Ovary (tissue), 9 donors: ENCODE data around the gene C15orf39. TPM values are rescaled to one million over a fixed set of nuclear protein-coding genes. Genes with fewer than 3 reads are reported as not detected.

Source experiments
- DNase-seq, 5 donors: peaks; one replicate each; pipeline ENCODE4 v3.0.0-alpha.2; 2019 to 2020
- H3K27ac ChIP-seq, 2 donors: fragments of 200-600 bp; one replicate each; pipeline versions ENCODE4 v1.5.1 to v1.8.0; 2019 to 2022
- H3K27me3 ChIP-seq: fragments of 200-600 bp; one replicate; pipeline ENCODE4 v1.8.0; 2022
- H3K36me3 ChIP-seq: fragments of 200-600 bp; sonication (generic); one replicate; pipeline ENCODE4 v1.5.1; 2019
- H3K4me1 ChIP-seq: one replicate; pipeline ENCODE4 v1.8.1; 2013; ENCODE audit warnings: mild to moderate bottlenecking, moderate library complexity; ENCODE audit not compliant: insufficient read depth
- H3K4me3 ChIP-seq: fragments of 200-600 bp; sonication (generic); one replicate; pipeline ENCODE4 v1.5.1; 2017
- H3K9me3 ChIP-seq, 2 donors: fragments of 200-600 bp in 1 of 2; sonication (generic) in 1 of 2; one replicate each; pipeline versions ENCODE4 v1.5.1 to v1.8.1; 2013 to 2019; ENCODE audit warnings: mild to moderate bottlenecking in 1 of 2, moderate library complexity in 1 of 2
- EP300 ChIP-seq: sonication (generic); formaldehyde crosslinking; IDR thresholded peaks from one replicate; pipeline ENCODE4 v1.6.1; 2017; ENCODE audit warnings: antibody characterized with exemption
- POLR2A ChIP-seq: fragments of 450-650 bp; IDR thresholded peaks from one replicate; pipeline ENCODE4 v1.6.1; 2017; ENCODE audit warnings: antibody characterized with exemption, mild to moderate bottlenecking, moderate library complexity
- WGBS, 3 donors: extraction: QIAGEN DNeasy Blood & Tissue Kit in 1 of 3; methylation state at CpG; one replicate each; pipeline versions ENCODE4 v1.1.5 to v1.1.7; 2013 to 2017; 5-methylcytosine and 5-hydroxymethylcytosine counted together
- intact Hi-C, 4 donors: fragments of 100-400 bp; cut with DNase I; formaldehyde crosslinking; loops; one replicate each; pipeline versions ENCODE4 v1.11.0 to v1.15.1; 2022 to 2023
- polyA plus RNA-seq, 2 donors: library from polyadenylated mRNA; stranded (reverse); fragments of 200-250 nt in 1 of 2; fragments of 350-450 nt in 1 of 2; fragmentation: Illumina TruSeq in 1 of 2; extraction: RNeasy Lipid Tissue Mini Kit (QIAGEN cat#74804) in 1 of 2; gene quantifications; one replicate each; pipeline ENCODE4 v1.2.3, GENCODE V29; 2013 to 2014
- total RNA-seq, 7 donors: library from RNA; depleted of rRNA in 2 of 7; stranded (reverse); fragments of >200 nt in 2 of 7; fragmentation: NEBNext Ultra II Directional in 3 of 7; extraction: Animal tissue kit (Norgen Biotek cat#: 25700) in 3 of 7; gene quantifications; one replicate each; pipeline versions ENCODE4 v1.1.0 to v1.2.4, GENCODE V29; 2016 to 2023
- TF ChIP-seq, protein P1 (sequence below), 3 donors: fragments of 450-650 bp in 2 of 3; fragments of 200-600 bp in 1 of 3; IDR thresholded peaks; one replicate each; pipeline versions ENCODE4 v1.5.1 to v1.8.0; 2016 to 2022; ENCODE audit warnings: antibody characterized with exemption in 3 of 3, mild to moderate bottlenecking in 1 of 3
- donor health status: DM: no; HTN: no; CAD: no; lungs with moderate emphysema.
- donor health status: DM: no; HTN: no; CAD: no.
- donor health status: Bipolar disorder and iron deficiency.
- donor health status: DM: yes; HTN: yes; CAD: no.
- donor health status: DM: no; HTN: no; CAD: no.
- donor health status: DM: yes; HTN: yes; CAD: no.

The C15orf39 gene
- total and polyA plus RNA-seq, 9 donors = 4.8 to 66.1 (median 39.2) TPM

GRCh38 chr15:75212200-75212858 is 10.6 kb downstream of the C15orf39 start:
- intact Hi-C loops = no loop called here
- H3K27ac ChIP-seq = no peak overlapping the region
- H3K4me3 ChIP-seq = no peak overlapping the region
- H3K4me1 ChIP-seq = peaks cover 2% of the 10 kb centered on the region
- H3K9me3 ChIP-seq = no peaks in the 10 kb centered on the region
- H3K27me3 ChIP-seq = no peaks in the 10 kb centered on the region
- TF ChIP-seq POLR2A = no peak
- H3K36me3 ChIP-seq = no peaks in the 10 kb centered on the region
- no peak for DNase-seq
- 74 to 87% (median 77%) methylated on average over 7 of the region's 7 CpGs for WGBS, 3 donors

DNA sequence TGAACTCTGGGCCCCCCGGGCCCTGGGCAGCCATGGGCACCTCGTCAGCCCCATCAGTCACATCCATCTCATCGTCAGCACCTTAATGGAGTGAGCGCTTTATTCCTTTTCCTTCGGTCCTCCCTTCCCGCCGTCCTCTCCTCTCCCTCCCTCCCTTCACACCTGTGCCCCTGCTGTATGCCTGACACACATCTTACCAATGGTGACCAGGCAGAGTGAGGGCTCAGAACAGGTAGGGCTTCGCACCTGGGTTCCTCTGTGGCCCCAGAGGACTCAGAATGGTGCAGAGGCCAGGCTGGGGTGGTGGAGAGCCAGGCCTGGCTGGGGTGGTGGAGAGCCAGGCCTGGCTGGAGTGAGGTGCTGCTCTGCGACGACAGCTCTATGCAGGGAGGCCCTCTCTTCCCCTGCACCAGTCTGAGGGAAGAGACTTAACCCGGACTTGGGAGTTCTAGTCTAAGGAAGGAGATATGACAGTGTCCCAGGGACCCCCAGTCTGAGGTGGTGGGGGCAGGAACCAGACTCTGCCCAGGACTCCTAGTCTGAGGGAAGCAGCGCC is 11.6 kb downstream of the C15orf39 start:
- intact Hi-C loops = no loop called here
- H3K36me3 ChIP-seq = no peaks in the 10 kb centered on the region

GRCh38 chr15:75213768-75214221 is 12.1 kb downstream of the C15orf39 start:
- Histone ChIP-seq H3K27ac (no peak overlapping the region), H3K36me3 (no peaks in the 10 kb centered on the region)
- TF ChIP-seq POLR2A (no peak), EP300 (no peak)
- TF ChIP-seq, protein P1, sequence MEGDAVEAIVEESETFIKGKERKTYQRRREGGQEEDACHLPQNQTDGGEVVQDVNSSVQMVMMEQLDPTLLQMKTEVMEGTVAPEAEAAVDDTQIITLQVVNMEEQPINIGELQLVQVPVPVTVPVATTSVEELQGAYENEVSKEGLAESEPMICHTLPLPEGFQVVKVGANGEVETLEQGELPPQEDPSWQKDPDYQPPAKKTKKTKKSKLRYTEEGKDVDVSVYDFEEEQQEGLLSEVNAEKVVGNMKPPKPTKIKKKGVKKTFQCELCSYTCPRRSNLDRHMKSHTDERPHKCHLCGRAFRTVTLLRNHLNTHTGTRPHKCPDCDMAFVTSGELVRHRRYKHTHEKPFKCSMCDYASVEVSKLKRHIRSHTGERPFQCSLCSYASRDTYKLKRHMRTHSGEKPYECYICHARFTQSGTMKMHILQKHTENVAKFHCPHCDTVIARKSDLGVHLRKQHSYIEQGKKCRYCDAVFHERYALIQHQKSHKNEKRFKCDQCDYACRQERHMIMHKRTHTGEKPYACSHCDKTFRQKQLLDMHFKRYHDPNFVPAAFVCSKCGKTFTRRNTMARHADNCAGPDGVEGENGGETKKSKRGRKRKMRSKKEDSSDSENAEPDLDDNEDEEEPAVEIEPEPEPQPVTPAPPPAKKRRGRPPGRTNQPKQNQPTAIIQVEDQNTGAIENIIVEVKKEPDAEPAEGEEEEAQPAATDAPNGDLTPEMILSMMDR (IDR thresholded peaks at IDR 0.05) = no peak

More for the DNA sequence above, 11.6 kb downstream of the C15orf39 start:
- Histone ChIP-seq H3K27me3 (no peaks in the 10 kb centered on the region), H3K4me1 (peaks cover 2% of the 10 kb centered on the region), H3K4me3 (no peak overlapping the region), H3K27ac (no peak overlapping the region), H3K9me3 (no peaks in the 10 kb centered on the region)
- 76 to 79% (median 79%) methylated on average over 12 of the region's 12 CpGs for WGBS, 3 donors
- no peak for TF ChIP-seq EP300
- no peak for TF ChIP-seq POLR2A
- TF ChIP-seq, protein P1 (IDR thresholded peaks at IDR 0.05) = no peak
- DNase-seq = no peak

DNA sequence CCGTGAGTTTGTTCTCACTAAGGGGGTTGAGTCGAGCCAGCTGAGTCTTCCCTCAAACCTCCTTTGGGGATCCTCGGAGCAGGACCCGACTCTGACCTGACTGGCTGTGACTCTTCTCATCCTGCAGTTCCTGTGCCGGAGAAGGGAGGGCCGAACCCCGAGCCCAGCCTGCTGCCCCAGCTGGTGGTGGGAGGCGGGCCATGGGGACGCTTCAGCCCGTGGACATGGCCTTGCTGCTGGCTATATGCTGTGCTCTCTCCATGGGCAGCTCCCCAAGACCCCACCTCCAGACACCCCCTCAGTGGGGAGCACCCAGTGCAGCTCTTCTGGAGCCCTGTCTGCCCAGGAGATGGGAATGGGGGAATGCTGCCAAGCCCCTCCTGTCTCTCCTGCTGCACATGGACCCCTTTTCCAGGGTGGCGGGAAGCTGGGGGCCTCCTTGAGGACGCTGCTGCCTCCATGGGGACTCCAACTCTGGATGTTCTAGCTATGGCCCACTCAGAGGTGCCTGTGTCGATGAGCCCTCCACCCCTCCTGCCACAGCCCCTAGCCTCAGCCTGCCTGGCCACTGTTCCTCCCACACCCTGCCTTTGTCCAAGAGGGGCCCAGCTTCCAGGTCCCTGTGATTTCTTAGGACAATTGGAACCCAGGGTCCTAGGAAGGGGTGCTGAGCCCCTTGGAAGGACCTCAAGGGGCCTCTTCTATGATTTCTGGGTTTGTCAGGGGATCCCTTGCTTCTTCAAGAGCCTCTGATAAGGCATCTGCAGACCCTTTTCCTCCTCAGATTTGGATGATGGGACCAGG is 12.8 kb downstream of the C15orf39 start:
- no peak for TF ChIP-seq EP300
- TF ChIP-seq, protein P1 (IDR thresholded peaks at IDR 0.05) = no peak
- no peak for TF ChIP-seq POLR2A
- H3K4me3 ChIP-seq = no peak overlapping the region
- H3K4me1 ChIP-seq = no peaks in the 10 kb centered on the region
- H3K9me3 ChIP-seq = no peaks in the 10 kb centered on the region
- intact Hi-C loops = no loop called here
- H3K27ac ChIP-seq = no peak overlapping the region
- no peaks in the 10 kb centered on the region for H3K27me3 ChIP-seq
- 42 to 51% (median 48%) methylated on average over 13 of the region's 13 CpGs for WGBS, 3 donors
- H3K36me3 ChIP-seq = no peaks in the 10 kb centered on the region
- peak in 1 of 5 donors; percentile 57 for DNase-seq

More at GRCh38 chr15:75213768-75214221, 12.1 kb downstream of the C15orf39 start:
- intact Hi-C loops = no loop called here
- Histone ChIP-seq H3K27me3 (no peaks in the 10 kb centered on the region), H3K4me3 (no peak overlapping the region), H3K9me3 (no peaks in the 10 kb centered on the region), H3K4me1 (no peaks in the 10 kb centered on the region)
- 65 to 73% (median 72%) methylated on average over 8 to 9 of the region's 9 CpGs for WGBS, 3 donors
- no peak for DNase-seq
